WTC11 (cell line): Measurements from ENCODE around the gene KRTAP2-4.
"Not testable (repeated sequence)": the region's sequence is repeated elsewhere in the genome, so short reads cannot be mapped to it uniquely, and the experiment has no call there.

Experiments used
- MYBL2 ChIP-seq: sonication (generic); formaldehyde crosslinking; IDR thresholded peaks from 2 replicates; pipeline ENCODE4 v1.8.1; 2023; ENCODE audit warnings: mild to moderate bottlenecking, moderate library complexity, missing genetic modification reagents
- SP1 ChIP-seq: sonication (generic); formaldehyde crosslinking; conservative IDR thresholded peaks from 2 replicates; pipeline ENCODE4 v1.8.1; 2022; ENCODE audit warnings: missing genetic modification reagents
- TEAD4 ChIP-seq: sonication (generic); formaldehyde crosslinking; IDR thresholded peaks from 2 replicates; pipeline ENCODE4 v1.8.0; 2022; ENCODE audit warnings: mild to moderate bottlenecking, missing genetic modification reagents
- TF ChIP-seq, protein P1 (sequence below): sonication (generic); formaldehyde crosslinking; IDR thresholded peaks from 2 replicates; pipeline ENCODE4 v1.8.0; 2022; ENCODE audit warnings: mild to moderate bottlenecking, missing genetic modification reagents
- TF ChIP-seq, protein P2 (sequence below): fragments of 200-600 bp; IDR thresholded peaks from 2 replicates; pipeline ENCODE4 v1.8.0; 2022; ENCODE audit warnings: antibody characterized with exemption
- TF ChIP-seq, protein P3 (sequence below): sonication (generic); formaldehyde crosslinking; IDR thresholded peaks from 2 replicates; pipeline ENCODE4 v1.8.0; 2022; ENCODE audit warnings: mild to moderate bottlenecking, missing genetic modification reagents
- TF ChIP-seq, protein P4 (sequence below): sonication (generic); formaldehyde crosslinking; IDR thresholded peaks from 2 replicates; pipeline ENCODE4 v1.8.1; 2023; ENCODE audit warnings: mild to moderate bottlenecking, missing genetic modification reagents, moderate library complexity
- TF ChIP-seq, protein P5 (sequence below): sonication (generic); formaldehyde crosslinking; IDR thresholded peaks from 2 replicates; pipeline ENCODE4 v1.8.1; 2023; ENCODE audit warnings: mild to moderate bottlenecking, missing genetic modification reagents
- TF ChIP-seq, protein P6 (sequence below): fragments of 250-450 bp; sonication (Bioruptor Pico); IDR thresholded peaks from 2 replicates; pipeline ENCODE4 v2.1.2; 2022; ENCODE audit warnings: mild to moderate bottlenecking, moderate library complexity
- TF ChIP-seq, protein P7 (sequence below): sonication (generic); formaldehyde crosslinking; IDR thresholded peaks from 2 replicates; pipeline ENCODE4 v1.8.0; 2022; ENCODE audit warnings: mild to moderate bottlenecking, missing genetic modification reagents

DNA sequence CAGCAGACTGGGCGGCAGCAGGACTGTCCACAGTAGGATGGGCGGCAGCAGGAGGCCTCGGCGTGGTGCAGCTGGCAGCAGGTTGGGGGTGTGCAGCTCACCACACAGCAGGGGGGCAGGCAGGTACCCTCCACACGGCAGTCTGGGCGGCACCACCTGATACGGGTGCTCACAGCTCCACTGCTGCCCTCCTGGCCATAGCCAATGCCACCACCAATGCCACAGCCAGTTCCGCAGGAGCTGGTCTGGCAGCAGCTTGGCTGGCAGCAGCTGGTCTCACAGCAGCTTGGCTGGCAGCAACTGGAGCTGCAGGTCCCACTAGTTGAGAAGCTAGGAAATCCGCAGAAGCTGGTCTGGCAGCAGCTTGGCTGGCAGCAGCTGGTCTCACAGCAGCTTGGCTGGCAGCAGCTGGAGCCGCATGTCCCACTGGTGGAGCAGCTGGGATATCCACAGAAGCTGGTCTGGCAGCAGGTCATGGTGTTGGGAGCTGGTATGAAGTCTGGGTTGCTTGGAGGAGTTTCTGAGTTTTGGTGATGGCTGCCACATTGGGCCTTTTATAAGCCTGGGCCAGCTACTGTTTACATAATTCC is 31.2 kb downstream of the KRTAP2-4 start, which contains the start of gene KRTAP1-3:
- TF ChIP-seq, protein P1, sequence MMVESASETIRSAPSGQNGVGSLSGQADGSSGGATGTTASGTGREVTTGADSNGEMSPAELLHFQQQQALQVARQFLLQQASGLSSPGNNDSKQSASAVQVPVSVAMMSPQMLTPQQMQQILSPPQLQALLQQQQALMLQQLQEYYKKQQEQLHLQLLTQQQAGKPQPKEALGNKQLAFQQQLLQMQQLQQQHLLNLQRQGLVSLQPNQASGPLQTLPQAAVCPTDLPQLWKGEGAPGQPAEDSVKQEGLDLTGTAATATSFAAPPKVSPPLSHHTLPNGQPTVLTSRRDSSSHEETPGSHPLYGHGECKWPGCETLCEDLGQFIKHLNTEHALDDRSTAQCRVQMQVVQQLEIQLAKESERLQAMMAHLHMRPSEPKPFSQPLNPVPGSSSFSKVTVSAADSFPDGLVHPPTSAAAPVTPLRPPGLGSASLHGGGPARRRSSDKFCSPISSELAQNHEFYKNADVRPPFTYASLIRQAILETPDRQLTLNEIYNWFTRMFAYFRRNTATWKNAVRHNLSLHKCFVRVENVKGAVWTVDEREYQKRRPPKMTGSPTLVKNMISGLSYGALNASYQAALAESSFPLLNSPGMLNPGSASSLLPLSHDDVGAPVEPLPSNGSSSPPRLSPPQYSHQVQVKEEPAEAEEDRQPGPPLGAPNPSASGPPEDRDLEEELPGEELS (CRISPR knock-in tag) = not testable (repeated sequence)
- TF ChIP-seq, protein P2, sequence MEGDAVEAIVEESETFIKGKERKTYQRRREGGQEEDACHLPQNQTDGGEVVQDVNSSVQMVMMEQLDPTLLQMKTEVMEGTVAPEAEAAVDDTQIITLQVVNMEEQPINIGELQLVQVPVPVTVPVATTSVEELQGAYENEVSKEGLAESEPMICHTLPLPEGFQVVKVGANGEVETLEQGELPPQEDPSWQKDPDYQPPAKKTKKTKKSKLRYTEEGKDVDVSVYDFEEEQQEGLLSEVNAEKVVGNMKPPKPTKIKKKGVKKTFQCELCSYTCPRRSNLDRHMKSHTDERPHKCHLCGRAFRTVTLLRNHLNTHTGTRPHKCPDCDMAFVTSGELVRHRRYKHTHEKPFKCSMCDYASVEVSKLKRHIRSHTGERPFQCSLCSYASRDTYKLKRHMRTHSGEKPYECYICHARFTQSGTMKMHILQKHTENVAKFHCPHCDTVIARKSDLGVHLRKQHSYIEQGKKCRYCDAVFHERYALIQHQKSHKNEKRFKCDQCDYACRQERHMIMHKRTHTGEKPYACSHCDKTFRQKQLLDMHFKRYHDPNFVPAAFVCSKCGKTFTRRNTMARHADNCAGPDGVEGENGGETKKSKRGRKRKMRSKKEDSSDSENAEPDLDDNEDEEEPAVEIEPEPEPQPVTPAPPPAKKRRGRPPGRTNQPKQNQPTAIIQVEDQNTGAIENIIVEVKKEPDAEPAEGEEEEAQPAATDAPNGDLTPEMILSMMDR = not testable (repeated sequence)
- TF ChIP-seq, protein P3, sequence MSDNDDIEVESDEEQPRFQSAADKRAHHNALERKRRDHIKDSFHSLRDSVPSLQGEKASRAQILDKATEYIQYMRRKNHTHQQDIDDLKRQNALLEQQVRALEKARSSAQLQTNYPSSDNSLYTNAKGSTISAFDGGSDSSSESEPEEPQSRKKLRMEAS (CRISPR knock-in tag) = not testable (repeated sequence)
- not testable (repeated sequence) for TF ChIP-seq SP1 (CRISPR knock-in tag); TEAD4; MYBL2 (CRISPR knock-in tag)
- TF ChIP-seq, protein P4, sequence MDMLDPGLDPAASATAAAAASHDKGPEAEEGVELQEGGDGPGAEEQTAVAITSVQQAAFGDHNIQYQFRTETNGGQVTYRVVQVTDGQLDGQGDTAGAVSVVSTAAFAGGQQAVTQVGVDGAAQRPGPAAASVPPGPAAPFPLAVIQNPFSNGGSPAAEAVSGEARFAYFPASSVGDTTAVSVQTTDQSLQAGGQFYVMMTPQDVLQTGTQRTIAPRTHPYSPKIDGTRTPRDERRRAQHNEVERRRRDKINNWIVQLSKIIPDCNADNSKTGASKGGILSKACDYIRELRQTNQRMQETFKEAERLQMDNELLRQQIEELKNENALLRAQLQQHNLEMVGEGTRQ (CRISPR knock-in tag) = not testable (repeated sequence)
- TF ChIP-seq, protein P5, sequence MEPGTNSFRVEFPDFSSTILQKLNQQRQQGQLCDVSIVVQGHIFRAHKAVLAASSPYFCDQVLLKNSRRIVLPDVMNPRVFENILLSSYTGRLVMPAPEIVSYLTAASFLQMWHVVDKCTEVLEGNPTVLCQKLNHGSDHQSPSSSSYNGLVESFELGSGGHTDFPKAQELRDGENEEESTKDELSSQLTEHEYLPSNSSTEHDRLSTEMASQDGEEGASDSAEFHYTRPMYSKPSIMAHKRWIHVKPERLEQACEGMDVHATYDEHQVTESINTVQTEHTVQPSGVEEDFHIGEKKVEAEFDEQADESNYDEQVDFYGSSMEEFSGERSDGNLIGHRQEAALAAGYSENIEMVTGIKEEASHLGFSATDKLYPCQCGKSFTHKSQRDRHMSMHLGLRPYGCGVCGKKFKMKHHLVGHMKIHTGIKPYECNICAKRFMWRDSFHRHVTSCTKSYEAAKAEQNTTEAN = not testable (repeated sequence)
- TF ChIP-seq, protein P6, sequence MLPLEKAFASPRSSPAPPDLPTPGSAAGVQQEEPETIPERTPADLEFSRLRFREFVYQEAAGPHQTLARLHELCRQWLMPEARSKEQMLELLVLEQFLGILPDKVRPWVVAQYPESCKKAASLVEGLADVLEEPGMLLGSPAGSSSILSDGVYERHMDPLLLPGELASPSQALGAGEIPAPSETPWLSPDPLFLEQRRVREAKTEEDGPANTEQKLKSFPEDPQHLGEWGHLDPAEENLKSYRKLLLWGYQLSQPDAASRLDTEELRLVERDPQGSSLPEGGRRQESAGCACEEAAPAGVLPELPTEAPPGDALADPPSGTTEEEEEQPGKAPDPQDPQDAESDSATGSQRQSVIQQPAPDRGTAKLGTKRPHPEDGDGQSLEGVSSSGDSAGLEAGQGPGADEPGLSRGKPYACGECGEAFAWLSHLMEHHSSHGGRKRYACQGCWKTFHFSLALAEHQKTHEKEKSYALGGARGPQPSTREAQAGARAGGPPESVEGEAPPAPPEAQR (CRISPR knock-in tag) = not testable (repeated sequence)
- TF ChIP-seq, protein P7, sequence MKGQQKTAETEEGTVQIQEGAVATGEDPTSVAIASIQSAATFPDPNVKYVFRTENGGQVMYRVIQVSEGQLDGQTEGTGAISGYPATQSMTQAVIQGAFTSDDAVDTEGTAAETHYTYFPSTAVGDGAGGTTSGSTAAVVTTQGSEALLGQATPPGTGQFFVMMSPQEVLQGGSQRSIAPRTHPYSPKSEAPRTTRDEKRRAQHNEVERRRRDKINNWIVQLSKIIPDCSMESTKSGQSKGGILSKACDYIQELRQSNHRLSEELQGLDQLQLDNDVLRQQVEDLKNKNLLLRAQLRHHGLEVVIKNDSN = not testable (repeated sequence)
